ENCODE results near the gene FOXO4.

Gene FOXO4

GRCh38 chrX:71099736-71100135, 4.1 kb downstream of the FOXO4 start:
- no peak for DNase-seq (ENCODE audit: low spot score)

DNA sequence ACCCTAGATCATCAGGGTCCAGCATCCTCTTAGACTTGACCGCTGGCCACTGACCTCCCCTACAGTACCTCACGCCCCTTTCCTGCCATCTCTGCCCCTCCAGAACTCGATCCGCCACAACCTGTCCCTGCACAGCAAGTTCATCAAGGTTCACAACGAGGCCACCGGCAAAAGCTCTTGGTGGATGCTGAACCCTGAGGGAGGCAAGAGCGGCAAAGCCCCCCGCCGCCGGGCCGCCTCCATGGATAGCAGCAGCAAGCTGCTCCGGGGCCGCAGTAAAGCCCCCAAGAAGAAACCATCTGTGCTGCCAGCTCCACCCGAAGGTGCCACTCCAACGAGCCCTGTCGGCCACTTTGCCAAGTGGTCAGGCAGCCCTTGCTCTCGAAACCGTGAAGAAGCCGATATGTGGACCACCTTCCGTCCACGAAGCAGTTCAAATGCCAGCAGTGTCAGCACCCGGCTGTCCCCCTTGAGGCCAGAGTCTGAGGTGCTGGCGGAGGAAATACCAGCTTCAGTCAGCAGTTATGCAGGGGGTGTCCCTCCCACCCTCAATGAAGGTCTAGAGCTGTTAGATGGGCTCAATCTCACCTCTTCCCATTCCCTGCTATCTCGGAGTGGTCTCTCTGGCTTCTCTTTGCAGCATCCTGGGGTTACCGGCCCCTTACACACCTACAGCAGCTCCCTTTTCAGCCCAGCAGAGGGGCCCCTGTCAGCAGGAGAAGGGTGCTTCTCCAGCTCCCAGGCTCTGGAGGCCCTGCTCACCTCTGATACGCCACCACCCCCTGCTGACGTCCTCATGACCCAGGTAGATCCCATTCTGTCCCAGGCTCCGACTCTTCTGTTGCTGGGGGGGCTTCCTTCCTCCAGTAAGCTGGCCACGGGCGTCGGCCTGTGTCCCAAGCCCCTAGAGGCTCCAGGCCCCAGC, 5.2 kb downstream of the FOXO4 start:
- DNase-seq (ENCODE audit: low spot score): no peak

- DNase-seq (ENCODE audit: low spot score): no peak
Measured at GRCh38 chrX:71102292-71102691, 6.6 kb downstream of the FOXO4 start.

GRCh38 chrX:71103110-71103983, 7.7 kb downstream of the FOXO4 start:
- DNase-seq (ENCODE audit: low spot score): no peak

- no peak for DNase-seq (ENCODE audit: low spot score)
Measured at GRCh38 chrX:71105628-71106027, 10.0 kb downstream of the FOXO4 start.

DNA sequence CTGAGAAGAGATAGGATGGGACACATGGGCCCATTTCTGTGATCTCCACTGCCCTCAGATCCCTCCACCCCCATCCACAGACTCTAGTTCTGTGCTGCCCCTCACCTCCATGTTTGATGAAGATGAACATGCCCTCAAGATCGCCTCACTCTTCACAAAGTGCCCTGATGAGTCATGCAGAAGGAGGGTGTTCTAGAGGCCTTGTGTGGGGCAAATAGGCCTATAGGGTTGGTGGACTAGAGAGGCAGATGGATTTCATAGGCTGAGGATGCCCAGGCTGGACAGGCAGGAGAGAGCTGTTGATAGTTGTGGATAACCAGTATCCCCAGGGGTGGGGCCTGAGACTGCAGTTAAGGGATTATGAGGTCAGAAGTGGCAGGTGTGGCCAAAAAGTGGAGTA, 10.8 kb downstream of the FOXO4 start, which contains the start of gene CXorf65:
Gene CXorf65, minus strand, starts transcription at position 314 of the 400 bp plus-strand sequence. Its CDS starts 184 bp downstream, at position 130.
- no peak for DNase-seq (ENCODE audit: low spot score)

- DNase-seq (ENCODE audit: low spot score): no peak
Measured at GRCh38 chrX:71107245-71107644, 11.6 kb downstream of the FOXO4 start.

- no peak for DNase-seq (ENCODE audit: low spot score)
Measured at GRCh38 chrX:71107762-71108360, 12.2 kb downstream of the FOXO4 start.

GRCh38 chrX:71109051-71109450, 13.4 kb downstream of the FOXO4 start:
- no peak for DNase-seq (ENCODE audit: low spot score)

DNA sequence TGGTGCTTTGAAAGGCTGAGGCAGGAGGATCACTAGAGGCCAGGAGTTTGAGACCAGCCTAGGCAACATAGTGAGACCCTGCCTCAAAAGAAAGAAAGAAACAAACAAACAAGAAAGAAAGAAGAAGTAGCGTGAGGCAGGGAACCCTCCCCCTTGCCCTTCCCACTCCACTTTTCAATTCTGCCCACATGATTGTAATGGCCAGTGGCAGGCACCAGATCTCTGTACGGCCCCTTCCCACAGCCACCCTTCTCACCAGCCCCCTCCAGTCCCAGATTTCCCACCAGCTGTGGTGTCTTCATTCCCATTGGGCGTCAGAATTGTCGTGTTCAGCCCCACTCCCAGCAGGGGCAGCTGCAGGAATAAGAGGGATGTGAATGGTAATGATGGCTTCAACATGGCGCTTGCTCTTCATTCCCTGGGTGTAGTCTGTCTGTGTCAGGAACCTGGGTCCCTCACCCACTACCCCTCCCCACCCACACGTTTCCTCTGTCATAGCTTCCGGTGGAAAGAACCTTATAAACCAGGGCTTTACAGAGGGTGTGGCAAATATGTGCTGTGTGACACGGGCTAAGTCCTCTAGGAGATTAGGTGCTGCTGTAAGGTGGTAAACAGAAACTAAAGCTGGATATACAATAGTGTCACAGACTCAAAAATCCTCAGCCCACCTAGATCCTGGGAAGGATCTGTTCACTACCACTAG, 15.6 kb downstream of the FOXO4 start, which contains the start of gene IL2RG:
Gene IL2RG, minus strand, starts transcription at position 437 of the 703 bp plus-strand sequence. Its CDS starts 38 bp downstream, at position 399.
- DNase-seq (ENCODE audit: low spot score): peak; percentile 42

DNA sequence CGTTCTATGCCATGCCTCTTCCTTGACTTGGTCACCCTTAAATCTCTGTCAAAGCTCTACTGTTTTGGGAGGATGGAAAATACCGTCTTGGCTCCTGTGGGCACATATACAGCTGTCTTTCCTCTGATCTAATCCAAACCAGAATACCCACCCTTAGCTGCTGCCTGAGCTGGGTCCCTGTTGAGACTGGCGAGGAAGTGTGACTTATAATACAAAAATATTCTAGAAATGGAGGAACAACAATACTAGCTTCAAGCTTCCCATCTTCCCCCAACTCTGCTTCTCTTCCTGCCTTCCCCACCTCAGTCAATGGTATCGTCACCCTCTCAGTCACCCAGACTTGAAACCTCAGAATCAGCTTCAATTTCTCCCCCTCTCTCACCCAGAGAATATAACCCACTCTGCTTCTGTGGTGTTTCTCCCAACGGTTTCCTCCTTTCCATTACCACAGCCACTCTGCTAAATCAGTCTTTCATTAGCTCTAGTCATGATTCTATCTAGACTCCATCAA, 16.3 kb downstream of the FOXO4 start:
- DNase-seq (ENCODE audit: low spot score): no peak

- DNase-seq (ENCODE audit: low spot score): no peak
Measured at GRCh38 chrX:71117358-71117757, 21.7 kb downstream of the FOXO4 start.

GRCh38 chrX:71118032-71118984, 22.7 kb downstream of the FOXO4 start, which contains the start of gene MED12:
Gene MED12 (plus strand): TSS chrX:71118596. CDS start chrX:71118755, 159 bp downstream.
- DNase-seq (ENCODE audit: low spot score): peak; percentile 54

GRCh38 chrX:71118985-71119535, 23.4 kb downstream of the FOXO4 start:
- DNase-seq (ENCODE audit: low spot score): no peak

GRCh38 chrX:71128166-71128833, 32.6 kb downstream of the FOXO4 start:
- no peak for DNase-seq (ENCODE audit: low spot score)

DNA sequence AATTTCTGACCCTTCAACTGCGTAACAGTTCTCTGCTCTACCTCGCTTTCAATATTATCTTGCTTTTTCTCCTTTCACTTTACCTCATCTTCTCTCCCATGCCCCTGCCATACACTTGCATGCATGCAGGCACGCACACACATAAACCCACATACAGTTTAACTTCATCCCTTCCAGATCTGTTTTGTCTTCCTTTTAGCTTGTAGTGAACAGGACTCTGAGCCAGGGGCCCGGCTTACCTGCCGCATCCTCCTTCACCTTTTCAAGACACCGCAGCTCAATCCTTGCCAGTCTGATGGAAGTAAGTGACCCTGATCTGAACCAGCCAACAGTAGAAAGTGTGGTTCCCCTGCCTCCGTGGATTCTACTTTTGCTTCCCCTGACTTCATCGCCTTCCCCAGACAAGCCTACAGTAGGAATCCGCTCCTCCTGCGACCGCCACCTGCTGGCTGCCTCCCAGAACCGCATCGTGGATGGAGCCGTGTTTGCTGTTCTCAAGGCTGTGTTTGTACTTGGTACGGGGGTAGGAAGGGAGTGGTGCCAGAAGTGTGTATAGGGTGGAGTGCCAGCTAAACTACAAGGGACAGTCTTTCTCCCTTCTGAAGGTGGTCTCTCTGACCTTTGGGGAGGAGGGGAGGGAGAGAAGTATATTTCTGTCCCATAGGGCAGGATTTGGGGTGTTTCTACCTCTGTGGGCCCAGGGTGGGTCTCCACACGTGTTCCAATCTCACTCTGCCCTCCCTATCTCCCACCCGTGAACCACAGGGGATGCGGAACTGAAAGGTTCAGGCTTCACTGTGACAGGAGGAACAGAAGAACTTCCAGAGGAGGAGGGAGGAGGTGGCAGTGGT, 33.5 kb downstream of the FOXO4 start:
- DNase-seq (ENCODE audit: low spot score): peak; percentile 11

DNA sequence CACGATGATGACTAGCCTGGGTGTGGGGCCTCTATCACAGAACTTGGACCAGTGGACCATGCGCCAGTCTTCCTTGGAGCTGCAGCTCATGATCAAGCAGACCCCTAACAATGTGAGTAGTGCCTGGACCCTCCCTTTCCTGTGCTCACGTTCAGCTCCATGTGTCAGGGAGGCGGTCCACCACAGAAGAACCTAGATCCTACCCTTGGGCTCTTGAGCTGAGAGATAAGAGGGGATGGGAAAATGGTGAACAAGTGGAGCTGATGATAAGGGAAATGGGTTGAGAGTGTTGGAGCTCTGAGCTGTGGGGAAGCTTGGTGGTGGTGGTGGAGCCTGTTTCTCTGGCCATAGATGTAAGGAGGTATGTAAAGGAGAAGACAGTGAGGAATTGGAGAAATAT, 35.9 kb downstream of the FOXO4 start:
- no peak for DNase-seq (ENCODE audit: low spot score)

GRCh38 chrX:71140440-71140839, 44.8 kb downstream of the FOXO4 start:
- no peak for DNase-seq (ENCODE audit: low spot score)

Data from LoVo (cell line).